K562 (cell line): Measurements from ENCODE around the gene SORCS2. TPM values are rescaled to one million over a fixed set of nuclear protein-coding genes. Genes with fewer than 3 reads are reported as not detected.

Source experiments
- ATAC-seq: fragments of 200-7000 bp; cut with Tn5 transposase; 3 replicates; pipeline ENCODE4 v1.9.1; 2020; ENCODE audit warnings: moderate library complexity
- BruUV-seq: library from RNA; stranded (reverse); fragments of 400-500 nt; replicated peaks from 2 replicates; lab custom pipeline; 2021; lab: Mats Ljungman, UMichigan
- CTCF ChIA-PET: fragments of 300-600 bp; formaldehyde crosslinking; extraction: SDS; loops from one replicate; lab custom pipeline; 2021; ENCODE audit warnings: low intra/inter-chr PET ratio; lab: Yijun Ruan, JAX
- POLR2A ChIA-PET: fragments of 300-600, 350-650 bp; sonication (Branson Sonifier 250); formaldehyde crosslinking; extraction: SDS; loops from one replicate; lab custom pipeline; 2021; ENCODE audit warnings: antibody characterized with exemption, inconsistent platforms; lab: Yijun Ruan, JAX
- DNase-seq, 4 experiments: peaks; one replicate each; pipeline versions ENCODE4 v3.0.0 to v3.0.0-alpha.2; 2011 to 2018; ENCODE audit warnings: low spot score in 3 of 4, mixed read lengths in 3 of 4; ENCODE audit errors: extremely low read depth in 1 of 4
- FAIRE-seq: peaks from 2 replicates; lab custom pipeline; 2011; peaks lifted over from hg19 to GRCh38; lab: Jason Lieb, UNC
- H2AFZ ChIP-seq: 2 replicates; pipeline ENCODE4 v1.6.0; 2011; ENCODE audit warnings: low read depth, low read length, control low read depth, inconsistent platforms
- H3K27ac ChIP-seq: fragments of 200-600 bp; 3 replicates; pipeline ENCODE4 v1.8.0; 2011; ENCODE audit warnings: low read depth, mild to moderate bottlenecking, control low read depth, inconsistent platforms, low read length, moderate library complexity, mixed read lengths; ENCODE audit errors: extremely low read depth
- H3K27me3 ChIP-seq, 2 experiments: fragments of 300-600 bp in 1 of 2; 2 replicates in 1 of 2; 3 replicates in 1 of 2; pipeline versions ENCODE4 v1.6.0 to v1.8.0; 2011; ENCODE audit warnings: inconsistent platforms in 2 of 2, low read length in 2 of 2, mild to moderate bottlenecking in 1 of 2, mixed read lengths in 1 of 2, moderate library complexity in 1 of 2; ENCODE audit not compliant: control insufficient read depth in 2 of 2, insufficient read depth in 2 of 2
- H3K36me3 ChIP-seq: fragments of 300-600 bp; 3 replicates; pipeline ENCODE4 v1.8.0; 2011; ENCODE audit warnings: mild to moderate bottlenecking, low read length, inconsistent platforms; ENCODE audit not compliant: control insufficient read depth, insufficient read depth
- H3K4me1 ChIP-seq, 2 experiments: fragments of 200-600 bp in 1 of 2; replicated peaks in 1 of 2; 2 replicates in 1 of 2; 3 replicates in 1 of 2; pipeline versions ENCODE4 v1.5.1 to v1.8.0; 2011; ENCODE audit warnings: inconsistent platforms in 2 of 2, low read length in 2 of 2, mild to moderate bottlenecking in 1 of 2, mixed read lengths in 1 of 2, moderate library complexity in 1 of 2; ENCODE audit not compliant: control insufficient read depth in 2 of 2, insufficient read depth in 2 of 2
- H3K4me2 ChIP-seq: 2 replicates; pipeline ENCODE4 v1.6.1; 2011; ENCODE audit warnings: low read length, control low read depth, inconsistent platforms, mixed read lengths; ENCODE audit not compliant: insufficient read depth
- H3K4me3 ChIP-seq: fragments of 200-600 bp; sonication (generic), shearing (Covaris generic); 2 replicates; pipeline ENCODE4 v1.5.1; 2016; ENCODE audit warnings: control low read depth, inconsistent platforms
- H3K79me2 ChIP-seq: fragments of 200-600 bp; 3 replicates; pipeline ENCODE4 v1.8.0; 2011; ENCODE audit warnings: low read length, inconsistent platforms; ENCODE audit not compliant: control insufficient read depth, insufficient read depth
- H3K9ac ChIP-seq, 2 experiments: 2 replicates each; pipeline versions ENCODE4 v1.6.0 to v1.6.1; 2011; ENCODE audit warnings: low read depth in 2 of 2, low read length in 2 of 2, control low read depth in 1 of 2, inconsistent platforms in 1 of 2, mild to moderate bottlenecking in 1 of 2, mixed read lengths in 1 of 2; ENCODE audit not compliant: insufficient read depth in 1 of 2
- H3K9me1 ChIP-seq: one replicate; pipeline ENCODE4 v1.6.0; 2011; ENCODE audit warnings: inconsistent platforms, mild to moderate bottlenecking, low read length, moderate library complexity; ENCODE audit not compliant: control insufficient read depth, insufficient read depth
- H3K9me3 ChIP-seq: replicated peaks from 2 replicates; pipeline ENCODE4 v1.5.1; 2011; ENCODE audit warnings: low read depth, low read length, inconsistent platforms; ENCODE audit not compliant: control insufficient read depth, insufficient read depth
- H4K20me1 ChIP-seq: replicated peaks from 2 replicates; pipeline ENCODE4 v1.6.1; 2011; ENCODE audit warnings: low read length, inconsistent platforms, mixed read lengths; ENCODE audit not compliant: control insufficient read depth, insufficient read depth
- CHD4 ChIP-seq: fragments of 200-600 bp; sonication (generic); IDR thresholded peaks from 3 replicates; pipeline ENCODE4 v1.6.1; 2012; ENCODE audit warnings: low read depth, mild to moderate bottlenecking, mixed read lengths, low read length, inconsistent platforms; ENCODE audit not compliant: insufficient read depth, insufficient replicate concordance, poor library complexity, severe bottlenecking
- HMG20B ChIP-seq: fragments of 250-450 bp; sonication (Bioruptor Pico); IDR thresholded peaks from 2 replicates; pipeline ENCODE4 v1.5.0; 2021; ENCODE audit warnings: mild to moderate bottlenecking
- HNRNPUL1 ChIP-seq: fragments of 200-400 bp; formaldehyde crosslinking; IDR thresholded peaks from 2 replicates; pipeline ENCODE4 v1.6.1; 2017; ENCODE audit warnings: low read length
- PML ChIP-seq: IDR thresholded peaks from 2 replicates; pipeline ENCODE4 v1.6.1; 2012; ENCODE audit warnings: low read length, inconsistent platforms
- ZFP1 ChIP-seq: fragments of 450-650 bp; formaldehyde crosslinking; IDR thresholded peaks from 2 replicates; pipeline ENCODE4 v1.4.0; 2020; ENCODE audit warnings: mild to moderate bottlenecking, mixed read lengths
- WGBS: fragments of 100-300 bp; shearing (Covaris generic); methylation state at CpG from one replicate; pipeline ENCODE4 v1.1.6; 2016; ENCODE audit warnings: low coverage, mixed read lengths; ENCODE audit not compliant: insufficient coverage; ENCODE audit errors: missing lambda C conversion rate; 5-methylcytosine and 5-hydroxymethylcytosine counted together
- in situ Hi-C: fragments of 300-500 bp; cut with MboI; formaldehyde crosslinking; loops from 4 replicates; pipeline ENCODE4 v1.15.0; 2018; ENCODE audit warnings: inconsistent platforms, mixed read lengths
- intact Hi-C: fragments of 100-400 bp; cut with micrococcal nuclease; formaldehyde crosslinking; loops from 2 replicates; pipeline ENCODE4 v1.14.2; 2022
- polyA plus RNA-seq, 8 experiments: library from polyadenylated mRNA; depleted of rRNA in 4 of 8; stranded (reverse) in 5 of 8; unstranded in 3 of 8; fragments of >200 nt; fragmentation: Nextera tagmentation in 2 of 8; fragmentation: Illumina TruSeq in 1 of 8; extraction: Ambion mirVana in 2 of 8; extraction: Trizol in 1 of 8; gene quantifications; 2 replicates each; pipeline versions ENCODE4 v1.2.1 to v1.2.3, GENCODE V29; 2011 to 2014; ENCODE audit warnings: inconsistent platforms in 1 of 8, missing spikeins in 1 of 8
- total RNA-seq, 7 experiments: library from RNA; depleted of rRNA in 6 of 7; stranded (reverse); fragments of >200 nt in 6 of 7; fragmentation: Illumina TruSeq in 2 of 7; extraction: Trizol in 2 of 7; gene quantifications; 2 replicates each; pipeline versions ENCODE4 v1.2.1 to v1.2.3, GENCODE V29; 2011 to 2021; ENCODE audit warnings: low replicate concordance in 1 of 7
- TF ChIP-seq, protein P1 (sequence below): fragments of 250-450 bp; sonication (Bioruptor Pico); IDR thresholded peaks from 2 replicates; pipeline ENCODE4 v1.4.0; 2020; ENCODE audit warnings: mild to moderate bottlenecking, moderate library complexity

SORCS2 gene
- total and polyA plus RNA-seq, 9 of the 15 experiments (the other 6 are each of a cell fraction or from before 2014, with no cell fraction given) = not detected

DNA sequence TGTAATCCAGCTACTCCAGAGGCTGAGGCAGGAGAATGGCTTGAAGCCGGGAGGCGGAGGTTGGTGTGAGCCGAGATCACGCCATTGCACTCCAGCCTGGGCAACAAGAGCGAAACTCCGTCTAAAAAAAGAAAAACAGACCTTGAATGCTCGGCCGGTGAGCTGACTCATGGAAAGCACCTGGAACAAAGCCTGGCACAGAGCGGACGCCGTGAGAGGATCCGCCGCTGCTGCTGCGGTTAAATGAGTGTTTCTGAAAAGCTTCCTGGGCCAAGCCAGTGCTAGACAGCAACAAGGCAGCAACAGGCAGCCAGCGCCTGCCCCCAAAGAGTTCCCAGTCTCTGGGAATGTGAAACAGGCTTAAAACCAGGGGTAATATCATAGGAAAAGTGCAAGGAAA is 560.9 kb downstream of the SORCS2 start:
- intact Hi-C loops = no loop called here

More for the DNA sequence above, 560.9 kb downstream of the SORCS2 start:
- ChIA-PET POLR2A (interaction anchor here (1.5 kb wide), 1 partner anchor 10 kb away, joined by 4 read pairs; no protein-coding TSS in a partner anchor), CTCF (no interaction called here)
- Histone ChIP-seq H2AFZ (no peak overlapping the region), H3K4me3 (no peak overlapping the region), H3K27ac (no peak overlapping the region), H3K9me3 (no peaks in the 10 kb centered on the region), H3K4me1 (peaks cover 5 to 31% of the 10 kb centered on the region in 2 experiments; a peak in 3 of 5 replicates), H3K4me2 (peak overlapping the region; percentile 83; the same call in 1 of the 2 replicates), H3K9me1 (no peaks in the 10 kb centered on the region), H4K20me1 (no peaks in the 10 kb centered on the region; the same call in none of the 2 replicates), H3K9ac (no peak overlapping the region), H3K79me2 (peaks cover 43% of the 10 kb centered on the region), H3K27me3 (peaks cover 2 to 13% of the 10 kb centered on the region in 2 experiments; a peak in 4 of 5 replicates), H3K36me3 (no peaks in the 10 kb centered on the region)
- in situ Hi-C loops = no loop called here
- no peak for ATAC-seq
- FAIRE-seq = no peak
- DNase-seq = no peak
- WGBS = 57% methylated on average over 12 of the region's 15 CpGs
- no TSS peak for BruUV-seq
- TF ChIP-seq PML (no peak), HNRNPUL1 (no peak), CHD4 (no peak), HMG20B (CRISPR knock-in tag) (no peak), ZFP1 (no peak)
- TF ChIP-seq, protein P1, sequence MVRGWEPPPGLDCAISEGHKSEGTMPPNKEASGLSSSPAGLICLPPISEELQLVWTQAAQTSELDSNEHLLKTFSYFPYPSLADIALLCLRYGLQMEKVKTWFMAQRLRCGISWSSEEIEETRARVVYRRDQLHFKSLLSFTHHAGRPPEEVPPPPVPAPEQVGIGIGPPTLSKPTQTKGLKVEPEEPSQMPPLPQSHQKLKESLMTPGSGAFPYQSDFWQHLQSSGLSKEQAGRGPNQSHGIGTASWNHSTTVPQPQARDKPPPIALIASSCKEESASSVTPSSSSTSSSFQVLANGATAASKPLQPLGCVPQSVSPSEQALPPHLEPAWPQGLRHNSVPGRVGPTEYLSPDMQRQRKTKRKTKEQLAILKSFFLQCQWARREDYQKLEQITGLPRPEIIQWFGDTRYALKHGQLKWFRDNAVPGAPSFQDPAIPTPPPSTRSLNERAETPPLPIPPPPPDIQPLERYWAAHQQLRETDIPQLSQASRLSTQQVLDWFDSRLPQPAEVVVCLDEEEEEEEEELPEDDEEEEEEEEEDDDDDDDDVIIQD (CRISPR knock-in tag) = no peak
